Measurements from ENCODE around the gene WASF3. TPM values are rescaled to one million over a fixed set of nuclear protein-coding genes. Genes with fewer than 3 reads are reported as not detected.

Gene WASF3
- total and polyA plus RNA-seq, 12 donors: 2.7 to 13.6 (median 8.8) TPM

DNA sequence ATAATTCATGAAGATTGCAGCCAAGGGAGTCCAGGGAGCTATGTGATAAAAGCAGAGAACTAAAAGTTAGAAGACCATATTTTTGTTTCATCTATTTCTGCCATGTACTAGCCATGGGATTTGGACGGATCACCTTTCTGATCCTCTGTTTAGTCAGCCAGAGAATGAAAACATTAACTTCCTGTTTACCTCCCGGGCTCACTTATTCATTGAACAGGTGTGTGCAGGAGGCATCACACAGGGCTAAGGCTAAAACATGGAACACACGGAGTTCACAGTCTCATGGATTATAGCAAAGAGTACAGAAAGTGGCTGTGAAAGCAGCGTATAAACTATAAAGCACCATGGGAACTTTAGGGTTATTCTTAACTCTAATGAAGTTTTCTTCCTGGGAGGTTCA, 106.3 kb downstream of the WASF3 start:
- DNase-seq (no peak), ATAC-seq (no peak)
- Histone ChIP-seq H3K9me3 (no peaks in the 10 kb centered on the region), H3K4me1 (peaks cover 0 to 17% (median 3%) of the 10 kb centered on the region in 9 donors), H3K27ac (no peak overlapping the region), H3K4me3 (no peak overlapping the region), H3K27me3 (no peaks in the 10 kb centered on the region), H3K36me3 (no peaks in the 10 kb centered on the region)
- TF ChIP-seq, protein P1, sequence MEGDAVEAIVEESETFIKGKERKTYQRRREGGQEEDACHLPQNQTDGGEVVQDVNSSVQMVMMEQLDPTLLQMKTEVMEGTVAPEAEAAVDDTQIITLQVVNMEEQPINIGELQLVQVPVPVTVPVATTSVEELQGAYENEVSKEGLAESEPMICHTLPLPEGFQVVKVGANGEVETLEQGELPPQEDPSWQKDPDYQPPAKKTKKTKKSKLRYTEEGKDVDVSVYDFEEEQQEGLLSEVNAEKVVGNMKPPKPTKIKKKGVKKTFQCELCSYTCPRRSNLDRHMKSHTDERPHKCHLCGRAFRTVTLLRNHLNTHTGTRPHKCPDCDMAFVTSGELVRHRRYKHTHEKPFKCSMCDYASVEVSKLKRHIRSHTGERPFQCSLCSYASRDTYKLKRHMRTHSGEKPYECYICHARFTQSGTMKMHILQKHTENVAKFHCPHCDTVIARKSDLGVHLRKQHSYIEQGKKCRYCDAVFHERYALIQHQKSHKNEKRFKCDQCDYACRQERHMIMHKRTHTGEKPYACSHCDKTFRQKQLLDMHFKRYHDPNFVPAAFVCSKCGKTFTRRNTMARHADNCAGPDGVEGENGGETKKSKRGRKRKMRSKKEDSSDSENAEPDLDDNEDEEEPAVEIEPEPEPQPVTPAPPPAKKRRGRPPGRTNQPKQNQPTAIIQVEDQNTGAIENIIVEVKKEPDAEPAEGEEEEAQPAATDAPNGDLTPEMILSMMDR (IDR thresholded peaks at IDR 0.05): no peak
- intact Hi-C loops (cut with DNase I): loop anchor here in 1 of 10 donors (10.0 kb wide), 1 partner anchor 109 kb away; the partner anchor contains the start of gene WASF3
- WGBS, 2 donors: 61 to 71% methylated on average over 4 of the region's 4 CpGs

DNA sequence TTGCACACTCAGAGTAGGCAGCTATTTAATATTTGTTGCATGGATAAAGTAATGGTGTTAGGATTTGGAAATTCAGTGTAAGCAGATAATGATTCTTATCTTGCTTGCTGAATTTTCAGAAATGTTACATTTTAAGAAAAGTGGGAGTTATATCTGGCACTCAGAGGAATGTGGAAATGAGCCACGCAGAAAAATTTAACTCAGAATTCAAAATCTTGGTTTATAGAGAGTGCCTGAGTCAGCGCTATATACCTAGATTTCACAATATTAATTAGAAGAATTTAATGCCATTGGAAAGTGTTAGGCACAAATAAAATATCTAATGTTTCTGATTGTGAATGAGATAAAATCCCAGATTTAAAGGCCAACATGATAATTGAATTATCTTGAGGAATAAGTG, 106.8 kb downstream of the WASF3 start:
- intact Hi-C loops (cut with DNase I): loop anchor here in 1 of 10 donors (10.0 kb wide), 1 partner anchor 109 kb away; the partner anchor contains the start of gene WASF3
- no peak for ATAC-seq
- no peaks in the 10 kb centered on the region for H3K36me3 ChIP-seq
- H3K27ac ChIP-seq: no peak overlapping the region
- 91 to 92% methylated on average over 2 of the region's 2 CpGs for WGBS, 2 donors
- H3K27me3 ChIP-seq: no peaks in the 10 kb centered on the region
- DNase-seq: no peak
- no peak overlapping the region for H3K4me3 ChIP-seq
- H3K9me3 ChIP-seq: no peaks in the 10 kb centered on the region
- TF ChIP-seq, protein P1 (IDR thresholded peaks at IDR 0.05): no peak
- H3K4me1 ChIP-seq: peaks cover 0 to 12% (median 0%) of the 10 kb centered on the region in 9 donors

DNA sequence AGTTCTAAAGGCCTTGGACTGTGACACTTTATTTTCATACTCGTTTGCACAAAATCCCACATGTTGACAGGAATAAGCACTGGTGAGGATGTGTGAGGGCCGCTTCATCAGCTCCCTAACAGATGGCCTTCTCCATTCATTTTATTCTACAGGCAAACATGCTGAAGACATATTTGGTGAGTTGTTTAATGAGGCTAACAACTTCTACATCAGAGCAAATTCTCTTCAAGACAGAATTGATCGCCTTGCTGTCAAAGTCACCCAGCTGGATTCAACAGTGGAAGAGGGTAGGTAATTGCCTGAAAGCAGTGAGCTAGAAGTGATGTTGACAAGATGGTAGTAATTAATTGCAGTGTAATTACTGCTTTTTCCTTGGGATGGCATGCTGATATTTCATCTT, 107.4 kb downstream of the WASF3 start:
- DNase-seq (no peak), ATAC-seq (no peak)
- Histone ChIP-seq H3K27ac (no peak overlapping the region), H3K4me3 (no peak overlapping the region), H3K4me1 (peaks cover 0 to 11% (median 0%) of the 10 kb centered on the region in 9 donors), H3K36me3 (no peaks in the 10 kb centered on the region), H3K9me3 (no peaks in the 10 kb centered on the region), H3K27me3 (no peaks in the 10 kb centered on the region)
- intact Hi-C loops (cut with DNase I): loop anchor here in 1 of 10 donors (10.0 kb wide), 1 partner anchor 110 kb away; the partner anchor contains the start of gene WASF3
- 84 to 87% methylated on average over 3 of the region's 3 CpGs for WGBS, 2 donors
- TF ChIP-seq, protein P1 (IDR thresholded peaks at IDR 0.05): no peak

DNA sequence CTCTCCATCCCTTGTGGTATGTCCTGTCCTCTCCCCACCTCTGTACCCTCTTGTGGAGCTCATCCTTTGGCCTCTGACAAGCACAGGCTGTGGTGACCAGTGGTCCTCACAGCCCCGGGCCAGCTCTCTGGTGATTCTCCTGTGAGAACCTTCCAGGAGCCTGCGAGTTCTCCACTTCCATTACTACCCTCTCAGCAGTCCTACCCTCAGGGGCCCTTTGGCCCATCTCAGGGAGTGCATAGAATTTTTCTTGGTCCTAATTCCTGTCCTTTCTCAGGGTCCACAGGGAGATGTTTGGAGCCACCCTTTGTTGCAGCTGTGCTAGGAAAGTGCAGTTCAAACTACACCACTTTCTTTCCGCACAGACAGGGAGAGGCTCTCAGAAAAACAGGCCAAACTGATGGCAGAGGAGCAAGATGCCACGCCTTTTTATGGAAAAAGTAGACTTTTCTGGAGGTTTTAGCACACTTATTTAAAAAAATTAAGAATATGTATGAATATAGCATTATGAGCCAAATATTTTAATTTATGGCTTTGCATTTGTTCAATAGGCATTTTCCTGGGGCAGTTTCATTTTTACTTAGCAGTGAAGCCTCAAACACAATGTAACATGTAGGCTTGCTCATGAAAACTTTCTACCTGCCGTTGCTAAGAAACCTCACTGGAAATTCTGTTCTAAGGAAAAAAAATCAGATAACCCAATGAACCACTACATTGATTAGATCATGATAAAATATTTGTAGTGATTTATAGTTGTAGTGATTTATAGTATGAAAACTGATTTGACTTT, 111.1 kb downstream of the WASF3 start:
- 90 to 96% methylated on average over 5 of the region's 5 CpGs for WGBS, 2 donors
- intact Hi-C loops (cut with DNase I): loop anchor here in 1 of 10 donors (10.0 kb wide), 1 partner anchor 114 kb away; the partner anchor contains the start of gene WASF3
- Histone ChIP-seq H3K4me3 (no peak overlapping the region), H3K27me3 (no peaks in the 10 kb centered on the region), H3K4me1 (no peaks in the 10 kb centered on the region), H3K36me3 (peaks cover 0 to 13% (median 0%) of the 10 kb centered on the region in 9 donors), H3K27ac (no peak overlapping the region), H3K9me3 (no peaks in the 10 kb centered on the region)
- DNase-seq: no peak
- no peak for ATAC-seq
- TF ChIP-seq, protein P1 (IDR thresholded peaks at IDR 0.05): no peak

Measured in heart right ventricle (tissue), 16 donors.